Keratinocyte (primary cell): ENCODE data around the gene CTR9. TPM values are rescaled to one million over a fixed set of nuclear protein-coding genes. Genes with fewer than 3 reads are reported as not detected.
A peak's percentile ranks its signal among the peaks of the same experiment; 100 is the strongest.

Experiments used
- DNase-seq: peaks from one replicate; pipeline ENCODE4 v3.0.0-alpha.2; 2011; ENCODE audit warnings: low read depth, missing footprints, low spot score
- FAIRE-seq: peaks from 2 replicates; lab custom pipeline; 2011; peaks lifted over from hg19 to GRCh38; lab: Jason Lieb, UNC
- H2AFZ ChIP-seq: 2 replicates; pipeline ENCODE4 v1.6.0; 2012; ENCODE audit warnings: low read length, control low read depth, inconsistent platforms; ENCODE audit not compliant: control insufficient read depth
- H3K27ac ChIP-seq: 2 replicates; pipeline ENCODE4 v1.5.1; 2011; ENCODE audit warnings: low read length; ENCODE audit not compliant: control insufficient read depth, insufficient read depth
- H3K27me3 ChIP-seq: 3 replicates; pipeline ENCODE4 v1.6.0; 2011; ENCODE audit warnings: low read length; ENCODE audit not compliant: control insufficient read depth, insufficient read depth; ENCODE audit errors: extremely low read depth
- H3K36me3 ChIP-seq, 2 experiments: 2 replicates in 1 of 2; 3 replicates in 1 of 2; pipeline ENCODE4 v1.5.1; 2011; ENCODE audit warnings: low read length in 2 of 2, mild to moderate bottlenecking in 1 of 2; ENCODE audit not compliant: control insufficient read depth in 2 of 2, insufficient read depth in 2 of 2; ENCODE audit errors: extremely low read depth in 1 of 2
- H3K4me1 ChIP-seq: 3 replicates; pipeline ENCODE4 v1.5.1; 2011; ENCODE audit warnings: low read length; ENCODE audit not compliant: control insufficient read depth, insufficient read depth; ENCODE audit errors: extremely low read depth
- H3K4me2 ChIP-seq: 3 replicates; pipeline ENCODE4 v1.6.0; 2011; ENCODE audit warnings: low read depth, low read length; ENCODE audit not compliant: control insufficient read depth, insufficient read depth; ENCODE audit errors: extremely low read depth
- H3K4me3 ChIP-seq, 3 experiments: fragments of 200-600 bp in 1 of 3; sonication (generic) in 1 of 3; 2 replicates in 2 of 3; 3 replicates in 1 of 3; pipeline ENCODE4 v1.5.1; 2011 to 2016; ENCODE audit warnings: low read length in 3 of 3, mild to moderate bottlenecking in 3 of 3, control low read depth in 2 of 3, inconsistent platforms in 1 of 3, low read depth in 1 of 3, mixed read lengths in 1 of 3, mixed run types in 1 of 3, moderate library complexity in 1 of 3; ENCODE audit not compliant: control insufficient read depth in 2 of 3, insufficient read depth in 2 of 3; ENCODE audit errors: extremely low read depth in 1 of 3
- H3K79me2 ChIP-seq: 2 replicates; pipeline ENCODE4 v1.6.0; 2012; ENCODE audit warnings: low read length; ENCODE audit not compliant: control insufficient read depth, insufficient read depth
- H3K9ac ChIP-seq: 3 replicates; pipeline ENCODE4 v1.6.0; 2011; ENCODE audit warnings: low read length; ENCODE audit not compliant: control insufficient read depth, insufficient read depth; ENCODE audit errors: extremely low read depth
- H3K9me1 ChIP-seq: 3 replicates; pipeline ENCODE4 v1.6.0; 2011; ENCODE audit warnings: low read length; ENCODE audit not compliant: control insufficient read depth, insufficient read depth; ENCODE audit errors: extremely low read depth
- H3K9me3 ChIP-seq: 2 replicates; pipeline ENCODE4 v1.5.1; 2012; ENCODE audit warnings: low read depth, low read length; ENCODE audit not compliant: control insufficient read depth
- H4K20me1 ChIP-seq: 3 replicates; pipeline ENCODE4 v1.6.0; 2011; ENCODE audit warnings: low read length; ENCODE audit not compliant: control insufficient read depth, insufficient read depth; ENCODE audit errors: extremely low read depth
- CTCF ChIP-seq, 3 experiments: IDR thresholded peaks in 1 of 3; conservative IDR thresholded peaks in 1 of 3; optimal IDR thresholded peaks in 1 of 3; 2 replicates in 2 of 3; 3 replicates in 1 of 3; pipeline versions ENCODE3 to v1.5.1; 2011; ENCODE audit warnings: low read length in 3 of 3, mild to moderate bottlenecking in 3 of 3, moderate library complexity in 2 of 3, control low read depth in 1 of 3, inconsistent platforms in 1 of 3; ENCODE audit not compliant: insufficient read depth in 2 of 3; ENCODE audit errors: extremely low read depth in 1 of 3
- EZH2 ChIP-seq: IDR thresholded peaks from one replicate; pipeline ENCODE4 v1.6.1; 2012; ENCODE audit warnings: inconsistent platforms, mild to moderate bottlenecking, low read length, moderate library complexity
- dilution Hi-C: fragments of 300-500 bp; cut with MboI; formaldehyde crosslinking; loops from one replicate; pipeline ENCODE4 v1.7.0; 2020; ENCODE audit warnings: low sequenced_read_pairs; ENCODE audit not compliant: extremely low pct_ligation_motif_present
- polyA plus RNA-seq, 5 experiments: library from polyadenylated mRNA; depleted of rRNA in 3 of 5; stranded (reverse) in 3 of 5; stranded (forward) in 1 of 5; unstranded in 1 of 5; fragments of >200 nt; gene quantifications; 1 replicate in 1 of 5; 2 replicates in 3 of 5; 3 replicates in 1 of 5; pipeline versions ENCODE4 v1.2.1 to v1.2.3, GENCODE V29; 2011 to 2012; ENCODE audit warnings: missing spikeins in 2 of 5, low read depth in 1 of 5, low replicate concordance in 1 of 5

The CTR9 gene
- polyA plus RNA-seq, 1 donor (not counting 4 experiments of a cell fraction or from before 2014, with no cell fraction given): 21.8 TPM

GRCh38 chr11:10805741-10806140 is 54.7 kb downstream of the CTR9 start:
- Histone ChIP-seq H3K9me1 (peaks cover 2% of the 10 kb centered on the region), H3K27ac (peak overlapping the region; percentile 19), H3K27me3 (no peaks in the 10 kb centered on the region), H3K79me2 (peaks cover 48% of the 10 kb centered on the region), H4K20me1 (peaks cover 19% of the 10 kb centered on the region), H3K36me3 (peaks cover 32 to 61% of the 10 kb centered on the region in 2 experiments), H3K4me3 (peak overlapping the region in 2 of 3 experiments; percentile 98), H3K9ac (peak overlapping the region; percentile 25), H3K4me1 (peaks cover 25% of the 10 kb centered on the region), H2AFZ (no peak overlapping the region), H3K4me2 (peak overlapping the region; percentile 85), H3K9me3 (no peaks in the 10 kb centered on the region)
- DNase-seq (no peak), FAIRE-seq (no peak)
- dilution Hi-C loops: no loop called here
- TF ChIP-seq EZH2: no peak
- no peak for TF ChIP-seq CTCF (optimal IDR thresholded peaks at IDR 0.05 in 1 of 3, IDR thresholded peaks at IDR 0.05 in 1 of 3, conservative IDR thresholded peaks at IDR 0.05 in 1 of 3; ENCODE audit: extremely low read depth in 1 of 3, insufficient read depth in 2 of 3, low read length in 3 of 3)

GRCh38 chr11:10806206-10806605 is 55.2 kb downstream of the CTR9 start:
- H3K27ac ChIP-seq: peak overlapping the region; percentile 95
- dilution Hi-C loops: no loop called here
- H3K4me1 ChIP-seq: peaks cover 25% of the 10 kb centered on the region
- H3K9me3 ChIP-seq: no peaks in the 10 kb centered on the region
- peaks cover 48% of the 10 kb centered on the region for H3K79me2 ChIP-seq
- DNase-seq: no peak
- FAIRE-seq: no peak
- H3K9me1 ChIP-seq: peaks cover 2% of the 10 kb centered on the region
- peak overlapping the region; percentile 85 for H3K4me2 ChIP-seq
- H3K36me3 ChIP-seq: peaks cover 30 to 58% of the 10 kb centered on the region in 2 experiments
- no peak overlapping the region for H2AFZ ChIP-seq
- no peaks in the 10 kb centered on the region for H3K27me3 ChIP-seq
- peak overlapping the region; percentile 25 for H3K9ac ChIP-seq
- TF ChIP-seq EZH2 (no peak), CTCF (optimal IDR thresholded peaks at IDR 0.05 in 1 of 3, IDR thresholded peaks at IDR 0.05 in 1 of 3, conservative IDR thresholded peaks at IDR 0.05 in 1 of 3; ENCODE audit: extremely low read depth in 1 of 3, insufficient read depth in 2 of 3, low read length in 3 of 3) (no peak)
- peak overlapping the region in 2 of 3 experiments; percentile 98 for H3K4me3 ChIP-seq
- H4K20me1 ChIP-seq: peaks cover 19% of the 10 kb centered on the region
